HepG2 (cell line): ENCODE results near the gene DNAJC9. TPM values are rescaled to one million over a fixed set of nuclear protein-coding genes. Genes with fewer than 3 reads are reported as not detected.

Source experiments
- ATAC-seq: fragments of 200-7000 bp; cut with Tn5 transposase; 3 replicates; pipeline ENCODE4 v1.9.1; 2020; ENCODE audit warnings: mild to moderate bottlenecking, moderate library complexity
- BruUV-seq: library from RNA; stranded (reverse); fragments of 400-500 nt; replicated peaks from 2 replicates; lab custom pipeline; 2021; lab: Mats Ljungman, UMichigan
- CTCF ChIA-PET: fragments of 300-600 bp; formaldehyde crosslinking; extraction: SDS; loops from one replicate; lab custom pipeline; 2021; ENCODE audit warnings: low total read pairs, inconsistent platforms, low intra/inter-chr PET ratio; lab: Yijun Ruan, JAX
- POLR2A ChIA-PET: fragments of 350-600 bp; sonication (Branson Sonifier 250); formaldehyde crosslinking; loops from one replicate; lab custom pipeline; 2020; ENCODE audit warnings: antibody characterized with exemption, inconsistent platforms; lab: Yijun Ruan, JAX
- DNase-seq: peaks from one replicate; pipeline ENCODE4 v3.0.0-alpha.2; 2015; ENCODE audit warnings: low spot score
- FAIRE-seq: peaks from 3 replicates; lab custom pipeline; 2011; peaks lifted over from hg19 to GRCh38; lab: Jason Lieb, UNC
- H2AFZ ChIP-seq: one replicate; pipeline ENCODE4 v1.6.1; 2011; ENCODE audit warnings: low read length, inconsistent platforms
- H3K27ac ChIP-seq: fragments of 300-600 bp; 3 replicates; pipeline ENCODE4 v1.8.0; 2011; ENCODE audit warnings: mixed run types, mild to moderate bottlenecking, mixed read lengths, low read length, inconsistent platforms; ENCODE audit not compliant: insufficient read depth; ENCODE audit errors: extremely low read length
- H3K27me3 ChIP-seq, 2 experiments: fragments of 200-600 bp in 1 of 2; 2 replicates in 1 of 2; 3 replicates in 1 of 2; pipeline versions ENCODE4 v1.6.0 to v1.8.0; 2011; ENCODE audit warnings: low read length in 2 of 2, mild to moderate bottlenecking in 2 of 2, moderate library complexity in 2 of 2, inconsistent platforms in 1 of 2; ENCODE audit not compliant: insufficient read depth in 2 of 2, control insufficient read depth in 1 of 2
- H3K36me3 ChIP-seq, 2 experiments: fragments of 200-600 bp in 1 of 2; replicated peaks in 1 of 2; 2 replicates in 1 of 2; 3 replicates in 1 of 2; pipeline versions ENCODE4 v1.5.1 to v1.8.0; 2011; ENCODE audit warnings: low read length in 2 of 2, inconsistent platforms in 1 of 2; ENCODE audit not compliant: insufficient read depth in 2 of 2, control insufficient read depth in 1 of 2
- H3K4me1 ChIP-seq: 2 replicates; pipeline ENCODE4 v1.5.1; 2012; ENCODE audit warnings: low read length, inconsistent platforms; ENCODE audit not compliant: insufficient read depth
- H3K4me2 ChIP-seq: 2 replicates; pipeline ENCODE4 v1.6.0; 2011; ENCODE audit warnings: low read depth, low read length, inconsistent platforms
- H3K4me3 ChIP-seq, 3 experiments: fragments of 200-600 bp in 1 of 3; sonication (generic), shearing (Covaris generic) in 1 of 3; replicated peaks in 1 of 3; 2 replicates each; pipeline ENCODE4 v1.5.1; 2011 to 2016; ENCODE audit warnings: low read length in 3 of 3, inconsistent platforms in 2 of 3, low read depth in 2 of 3, mild to moderate bottlenecking in 2 of 3, control low read depth in 1 of 3, mixed read lengths in 1 of 3; ENCODE audit not compliant: insufficient read depth in 1 of 3
- H3K79me2 ChIP-seq: one replicate; pipeline ENCODE4 v1.6.1; 2011; ENCODE audit warnings: low read length, inconsistent platforms; ENCODE audit not compliant: insufficient read depth
- H3K9ac ChIP-seq: 2 replicates; pipeline ENCODE4 v1.6.0; 2011; ENCODE audit warnings: mild to moderate bottlenecking, low read depth, low read length, inconsistent platforms; ENCODE audit not compliant: insufficient read depth
- H3K9me3 ChIP-seq: 2 replicates; pipeline ENCODE4 v1.5.1; 2012; ENCODE audit warnings: mild to moderate bottlenecking, low read length
- H4K20me1 ChIP-seq: 2 replicates; pipeline ENCODE4 v1.6.0; 2011; ENCODE audit warnings: inconsistent platforms, mild to moderate bottlenecking, low read length, moderate library complexity; ENCODE audit not compliant: insufficient read depth
- ARNTL ChIP-seq: sonication (generic); formaldehyde crosslinking; IDR thresholded peaks from 2 replicates; pipeline ENCODE4 v1.4.0; 2020; ENCODE audit warnings: mild to moderate bottlenecking, missing genetic modification reagents
- CREM ChIP-seq, 2 experiments: sonication (generic) in 1 of 2; formaldehyde crosslinking in 1 of 2; IDR thresholded peaks; 2 replicates each; pipeline versions ENCODE4 v1.4.0 to v1.6.1; 2016 to 2020; ENCODE audit warnings: antibody characterized with exemption in 1 of 2, mild to moderate bottlenecking in 1 of 2, missing genetic modification reagents in 1 of 2
- EED ChIP-seq: sonication (generic); formaldehyde crosslinking; IDR thresholded peaks from 2 replicates; pipeline ENCODE4 v1.5.0; 2020; ENCODE audit warnings: mild to moderate bottlenecking, missing genetic modification reagents
- GTF2F1 ChIP-seq: fragments of 150-350 bp; IDR thresholded peaks from 2 replicates; pipeline ENCODE4 v1.6.1; 2014; ENCODE audit warnings: low read length
- ONECUT2 ChIP-seq: sonication (generic); formaldehyde crosslinking; IDR thresholded peaks from 2 replicates; pipeline ENCODE4 v1.4.0; 2020; ENCODE audit warnings: missing genetic modification reagents
- PAXIP1 ChIP-seq: sonication (generic); formaldehyde crosslinking; conservative IDR thresholded peaks from 2 replicates; pipeline ENCODE4 v1.4.0; 2020; ENCODE audit warnings: mild to moderate bottlenecking, missing genetic modification reagents, moderate library complexity
- PHF21A ChIP-seq: sonication (generic); formaldehyde crosslinking; IDR thresholded peaks from 2 replicates; pipeline ENCODE4 v1.5.0; 2020; ENCODE audit warnings: mild to moderate bottlenecking, missing genetic modification reagents
- SOX13 ChIP-seq, 3 experiments: fragments of 450-650 bp in 1 of 3; sonication (generic) in 1 of 3; formaldehyde crosslinking in 1 of 3; IDR thresholded peaks in 2 of 3; conservative IDR thresholded peaks in 1 of 3; 2 replicates each; pipeline versions ENCODE4 v1.5.0 to v1.6.1; 2016 to 2020; ENCODE audit warnings: antibody characterized with exemption in 1 of 3, mild to moderate bottlenecking in 1 of 3, missing compliant biosample characterization in 1 of 3, missing genetic modification reagents in 1 of 3, moderate library complexity in 1 of 3
- SOX5 ChIP-seq: IDR thresholded peaks from 2 replicates; pipeline ENCODE4 v1.6.1; 2016; ENCODE audit warnings: borderline replicate concordance
- SUZ12 ChIP-seq: fragments of 150-350 bp; IDR thresholded peaks from 2 replicates; pipeline ENCODE4 v1.6.1; 2014; ENCODE audit warnings: low read depth, low read length
- ZNF20 ChIP-seq: sonication (generic); formaldehyde crosslinking; IDR thresholded peaks from 2 replicates; pipeline ENCODE4 v1.4.0; 2020; ENCODE audit warnings: mild to moderate bottlenecking, moderate library complexity, missing genetic modification reagents
- ZNF543 ChIP-seq: sonication (generic); formaldehyde crosslinking; IDR thresholded peaks from 2 replicates; pipeline ENCODE4 v1.4.0; 2020; ENCODE audit warnings: mild to moderate bottlenecking, missing genetic modification reagents
- ZNF891 ChIP-seq: sonication (generic); formaldehyde crosslinking; IDR thresholded peaks from 2 replicates; pipeline ENCODE4 v1.5.0; 2020; ENCODE audit warnings: mild to moderate bottlenecking, missing genetic modification reagents
- WGBS: methylation state at CpG from one replicate; pipeline ENCODE4 v1.1.6; 2017; ENCODE audit warnings: low lambda C conversion rate; 5-methylcytosine and 5-hydroxymethylcytosine counted together
- in situ Hi-C: cut with HindIII; loops from 2 replicates; pipeline ENCODE4 v1.10.0; 2017; ENCODE audit warnings: low pct_unique_long_range_greater_than_20kb; ENCODE audit not compliant: extremely low pct_ligation_motif_present
- intact Hi-C: fragments of 100-400 bp; cut with micrococcal nuclease; formaldehyde crosslinking; loops from one replicate; pipeline ENCODE4 v1.10.0; 2022; ENCODE audit not compliant: unreplicated experiment
- polyA plus RNA-seq, 8 experiments: library from polyadenylated mRNA; depleted of rRNA in 3 of 8; stranded (reverse) in 7 of 8; unstranded in 1 of 8; fragments of >200 nt; fragmentation: Illumina TruSeq in 4 of 8; extraction: Trizol in 4 of 8; gene quantifications; 2 replicates each; pipeline versions ENCODE4 v1.2.1 to v1.2.3, GENCODE V29; 2011 to 2016; ENCODE audit warnings: low read depth in 4 of 8, missing spikeins in 1 of 8, mixed read lengths in 1 of 8; ENCODE audit not compliant: insufficient read depth in 1 of 8
- total RNA-seq, 5 experiments: library from RNA; depleted of rRNA; stranded (reverse); fragments of >200 nt; fragmentation: Illumina TruSeq; extraction: Trizol; gene quantifications; 2 replicates each; pipeline ENCODE4 v1.2.3, GENCODE V29; 2016; ENCODE audit warnings: low read depth in 1 of 5
- TF ChIP-seq, protein P1 (sequence below): sonication (generic); formaldehyde crosslinking; IDR thresholded peaks from 2 replicates; pipeline ENCODE4 v1.5.0; 2020; ENCODE audit warnings: missing genetic modification reagents

DNAJC9 gene
- total and polyA plus RNA-seq, 2 of the 13 experiments (the other 11 are each of a cell fraction or from before 2014, with no cell fraction given): 15.9 to 60.3 TPM

- TF ChIP-seq ARNTL (CRISPR knock-in tag) (no peak), SOX13 (IDR thresholded peaks at IDR 0.05) (no peak), SOX13 (CRISPR knock-in tag; conservative IDR thresholded peaks at IDR 0.05 in 1 of 2, IDR thresholded peaks at IDR 0.05 in 1 of 2) (peak in 1 of 2 experiments; percentile 68; a peak in 2 of 4 replicates), ZNF543 (CRISPR knock-in tag) (no peak), SUZ12 (no peak), EED (CRISPR knock-in tag) (no peak), SOX5 (CRISPR knock-in tag) (peak; percentile 54), CREM (IDR thresholded peaks at IDR 0.05) (no peak), CREM (CRISPR knock-in tag; IDR thresholded peaks at IDR 0.05) (no peak), PHF21A (CRISPR knock-in tag) (no peak), ZNF891 (no peak), ZNF20 (CRISPR knock-in tag) (no peak)
- TF ChIP-seq, protein P1, sequence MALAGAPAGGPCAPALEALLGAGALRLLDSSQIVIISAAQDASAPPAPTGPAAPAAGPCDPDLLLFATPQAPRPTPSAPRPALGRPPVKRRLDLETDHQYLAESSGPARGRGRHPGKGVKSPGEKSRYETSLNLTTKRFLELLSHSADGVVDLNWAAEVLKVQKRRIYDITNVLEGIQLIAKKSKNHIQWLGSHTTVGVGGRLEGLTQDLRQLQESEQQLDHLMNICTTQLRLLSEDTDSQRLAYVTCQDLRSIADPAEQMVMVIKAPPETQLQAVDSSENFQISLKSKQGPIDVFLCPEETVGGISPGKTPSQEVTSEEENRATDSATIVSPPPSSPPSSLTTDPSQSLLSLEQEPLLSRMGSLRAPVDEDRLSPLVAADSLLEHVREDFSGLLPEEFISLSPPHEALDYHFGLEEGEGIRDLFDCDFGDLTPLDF (CRISPR knock-in tag): no peak
Observed at GRCh38 chr10:73215749-73216148, 31.3 kb downstream of the DNAJC9 start (continued).

DNA sequence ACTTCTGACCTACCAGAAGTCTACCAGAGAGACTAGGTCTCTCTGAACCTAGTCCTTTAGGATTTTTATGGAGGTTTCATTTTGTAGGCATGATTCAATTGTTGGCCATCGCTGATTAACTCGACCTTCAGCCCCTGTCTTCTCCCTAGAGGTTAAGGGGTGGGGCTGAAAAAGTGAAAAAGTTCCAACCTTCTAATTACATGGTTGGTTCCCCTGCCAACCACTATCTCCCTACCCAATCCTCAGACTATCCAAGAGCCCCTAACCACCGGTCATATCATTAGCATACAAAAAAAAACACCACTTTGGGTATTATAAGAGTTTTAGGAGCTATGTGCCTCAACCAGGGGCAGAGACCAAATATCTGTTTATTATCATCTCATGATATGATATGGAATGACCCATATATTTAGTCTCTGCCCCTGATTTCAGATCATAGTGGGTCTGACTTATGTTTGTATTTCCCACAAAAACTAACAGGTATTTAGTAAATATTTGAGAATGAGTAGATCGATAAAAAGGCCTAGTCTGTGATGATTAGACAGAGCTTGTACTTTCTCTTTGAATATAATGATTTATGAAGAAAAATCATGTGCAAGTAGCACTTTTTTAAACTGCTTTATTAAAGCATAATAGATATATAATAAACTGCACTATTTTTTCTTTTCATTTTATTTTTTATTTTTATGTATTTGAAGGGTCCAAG lies 35.8 kb downstream of the DNAJC9 start:
- TF ChIP-seq PAXIP1 (CRISPR knock-in tag) (0 out of 2 replicates have a peak, but pooled peaks have one; percentile 23), GTF2F1 (no peak), ONECUT2 (CRISPR knock-in tag) (peak; percentile 45; the same call in 1 of the 2 replicates)
- FAIRE-seq: no peak

More for the DNA sequence above, 35.8 kb downstream of the DNAJC9 start:
- POLR2A ChIA-PET: no interaction called here
- WGBS: 67% methylated on average over 4 of the region's 4 CpGs
- intact Hi-C loops: no loop called here
- CTCF ChIA-PET: no interaction called here
- in situ Hi-C loops: no loop called here
- Histone ChIP-seq H3K27ac (peak overlapping the region; percentile 11), H3K4me2 (no peak overlapping the region), H3K9ac (no peak overlapping the region), H2AFZ (no peak overlapping the region), H3K36me3 (no peaks in the 10 kb centered on the region), H3K9me3 (peaks cover 4% of the 10 kb centered on the region; the same call in 1 of the 2 replicates), H3K4me3 (no peak overlapping the region), H4K20me1 (no peaks in the 10 kb centered on the region), H3K27me3 (no peaks in the 10 kb centered on the region), H3K79me2 (no peaks in the 10 kb centered on the region), H3K4me1 (peaks cover 35% of the 10 kb centered on the region)
- peak; percentile 34; the same call in 1 of the 3 replicates for ATAC-seq
- no peak for DNase-seq
- no TSS peak for BruUV-seq
